GM19240 (cell line): ENCODE data around the gene TLK2.

Source experiments
- DNase-seq: peaks from one replicate; pipeline ENCODE4 v3.0.0; 2011; ENCODE audit warnings: low spot score; ENCODE audit not compliant: insufficient read length

The TLK2 gene

GRCh38 chr17:62627219-62627903 lies 148.7 kb downstream of the TLK2 start, which contains the start of gene MRC2:
Gene MRC2 (plus strand): TSS chr17:62627670. CDS start chr17:62627803, 133 bp downstream.
- no peak for DNase-seq

- no peak for DNase-seq
Measured at GRCh38 chr17:62627904-62628633, 149.4 kb downstream of the TLK2 start.

DNA sequence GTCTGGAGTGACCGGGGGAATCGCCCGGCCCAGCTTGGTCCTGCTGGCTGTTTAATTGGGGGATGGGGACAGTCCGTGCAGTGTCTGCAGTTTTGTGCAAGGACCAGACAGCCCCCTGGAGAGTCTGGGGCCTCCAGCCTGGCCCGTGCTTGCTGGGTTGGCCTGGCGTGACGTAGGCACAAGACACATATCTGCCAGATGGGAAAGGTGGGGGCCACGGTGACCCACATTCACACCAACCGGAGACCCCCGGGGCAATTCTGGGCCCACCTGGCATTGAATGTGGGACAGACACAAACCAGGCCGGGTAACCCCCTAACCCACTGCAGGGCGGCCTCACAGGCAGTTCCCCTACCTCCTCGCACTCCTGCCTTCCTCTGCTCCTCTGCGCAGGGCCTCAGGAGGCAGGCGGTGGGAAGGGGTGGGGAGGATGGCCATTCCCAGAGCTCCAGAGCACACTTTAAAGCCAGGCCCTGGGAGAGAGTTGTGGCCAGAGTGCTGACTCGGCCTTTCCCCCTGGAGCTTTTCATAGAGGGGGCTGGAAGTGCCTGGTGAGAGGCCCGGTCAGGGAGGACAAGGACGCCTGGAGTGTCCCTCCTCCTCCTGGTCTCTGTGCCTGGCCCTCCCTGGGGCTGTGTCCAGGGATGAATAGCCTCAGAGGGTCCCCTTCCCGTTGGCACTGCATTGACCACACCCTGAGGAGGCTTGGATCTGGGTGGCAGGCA lies 150.4 kb downstream of the TLK2 start:
- no peak for DNase-seq

GRCh38 chr17:62629556-62630364 lies 151.1 kb downstream of the TLK2 start:
- no peak for DNase-seq

DNA sequence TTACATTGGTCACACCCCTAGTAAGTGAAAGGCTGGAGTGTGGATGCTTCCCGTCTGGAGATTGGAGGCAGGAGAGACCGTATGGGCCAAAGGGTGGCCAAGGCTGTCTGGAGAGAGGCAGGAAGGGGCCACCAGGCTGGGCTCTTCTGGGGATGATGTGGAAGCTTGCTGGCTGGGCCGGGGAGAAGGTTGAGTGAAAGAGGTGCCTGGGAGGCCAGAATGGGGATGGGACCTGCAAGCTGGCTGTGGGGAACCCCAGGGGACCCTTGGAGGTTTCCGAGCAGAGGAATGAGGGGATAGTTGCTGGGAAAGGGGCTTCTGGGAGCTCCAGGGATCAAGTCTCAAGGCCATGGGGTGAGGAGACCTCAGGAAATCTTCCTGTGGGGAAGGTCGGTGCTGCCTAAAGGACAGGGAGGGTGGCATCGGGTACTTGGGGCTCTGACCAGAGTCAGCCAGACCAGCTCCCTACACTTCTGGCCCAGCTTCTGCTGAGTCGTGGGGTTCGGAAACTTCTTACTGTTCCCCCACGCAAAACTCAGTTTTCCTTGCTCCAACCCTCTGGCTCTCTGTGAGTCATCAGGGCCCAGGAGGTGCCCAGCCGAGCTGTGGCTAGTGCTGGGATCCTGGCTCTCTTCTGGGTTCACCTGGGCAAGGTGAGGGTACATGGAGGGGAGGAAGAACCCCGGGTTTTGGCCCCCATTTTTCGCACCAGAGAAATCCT lies 151.9 kb downstream of the TLK2 start:
- DNase-seq: no peak

DNA sequence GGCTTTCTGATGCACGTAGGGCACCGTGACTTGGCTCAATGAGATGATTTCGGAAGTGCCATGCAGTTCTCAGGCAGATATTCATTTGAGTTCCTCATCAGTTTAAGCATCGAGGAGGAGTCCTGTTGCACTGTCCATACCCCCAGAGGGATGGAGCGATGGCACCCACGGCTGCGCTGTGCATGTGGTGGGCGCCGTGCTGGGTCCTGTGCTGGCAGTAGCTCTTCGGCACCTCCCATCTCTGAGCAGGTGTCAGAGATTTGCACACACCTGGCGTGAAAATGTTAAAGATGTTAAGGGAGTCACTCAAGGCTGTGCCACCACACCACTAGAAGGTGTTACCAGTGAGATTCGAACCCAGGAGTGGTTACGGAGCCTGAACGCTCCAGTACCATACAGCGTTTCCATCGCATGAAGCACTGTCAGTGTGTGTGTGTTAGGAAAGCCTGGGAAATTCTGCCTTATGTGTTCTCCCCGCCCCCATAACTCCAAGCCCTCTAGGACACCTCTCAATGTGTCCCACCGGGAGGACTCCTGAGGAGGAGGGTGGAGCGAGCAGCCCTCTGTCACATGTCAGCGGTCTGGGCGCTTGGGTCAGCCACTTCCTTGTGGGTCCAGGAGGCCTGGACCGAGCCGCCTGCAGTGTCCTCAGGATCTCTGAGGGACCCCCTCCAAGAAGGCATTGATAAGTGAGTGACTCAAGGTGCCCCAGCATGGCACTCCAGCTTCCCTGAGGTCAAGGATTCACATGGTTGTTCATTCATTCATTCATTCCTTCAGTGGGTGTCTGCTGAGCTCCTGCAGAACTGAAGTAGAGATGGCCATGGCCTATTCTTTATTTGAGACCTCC lies 152.7 kb downstream of the TLK2 start:
- no peak for DNase-seq

GRCh38 chr17:62631936-62632924 lies 153.6 kb downstream of the TLK2 start:
- no peak for DNase-seq

GRCh38 chr17:62637809-62638208 lies 159.2 kb downstream of the TLK2 start:
- no peak for DNase-seq

DNA sequence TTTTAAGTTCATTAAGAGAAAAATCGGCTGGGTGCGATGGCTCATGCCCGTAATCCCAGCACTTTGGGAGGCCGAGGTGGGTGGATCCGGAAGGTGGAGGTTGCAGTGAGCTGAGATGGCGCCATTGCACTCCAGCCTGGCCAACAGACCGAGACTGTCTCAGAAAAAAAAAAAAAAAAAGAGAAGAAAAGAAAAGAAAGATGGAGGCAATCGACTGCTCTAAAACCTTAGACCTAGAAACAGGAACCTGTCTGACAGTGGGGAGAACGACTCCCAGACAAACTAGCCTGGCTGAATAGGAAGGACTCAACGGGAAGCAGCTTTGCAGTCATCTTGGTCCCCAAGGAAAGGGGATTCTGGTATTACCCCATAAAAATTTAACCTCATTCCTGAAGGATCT lies 162.5 kb downstream of the TLK2 start:
- no peak for DNase-seq

GRCh38 chr17:62641951-62642350 lies 163.3 kb downstream of the TLK2 start:
- DNase-seq: no peak

DNA sequence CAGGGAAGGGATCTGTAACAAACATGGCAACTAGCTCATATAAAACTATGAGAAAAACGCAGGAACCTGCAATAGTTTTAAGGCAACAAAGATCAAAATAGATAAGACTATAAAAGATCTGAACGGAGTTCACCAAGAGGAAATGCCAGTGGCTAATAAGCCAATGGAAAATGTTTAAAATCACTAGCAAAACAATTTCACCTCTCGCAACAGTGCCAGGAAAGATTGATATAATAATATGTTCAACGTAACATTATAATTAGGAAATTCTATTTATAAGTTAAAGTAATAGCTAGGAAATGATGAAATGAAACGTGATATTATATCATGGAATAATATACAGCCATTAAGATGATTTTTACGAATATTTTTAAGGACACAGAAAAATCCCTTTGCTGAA lies 164.9 kb downstream of the TLK2 start:
- no peak for DNase-seq

GRCh38 chr17:62644487-62645173 lies 166.0 kb downstream of the TLK2 start:
- no peak for DNase-seq

DNA sequence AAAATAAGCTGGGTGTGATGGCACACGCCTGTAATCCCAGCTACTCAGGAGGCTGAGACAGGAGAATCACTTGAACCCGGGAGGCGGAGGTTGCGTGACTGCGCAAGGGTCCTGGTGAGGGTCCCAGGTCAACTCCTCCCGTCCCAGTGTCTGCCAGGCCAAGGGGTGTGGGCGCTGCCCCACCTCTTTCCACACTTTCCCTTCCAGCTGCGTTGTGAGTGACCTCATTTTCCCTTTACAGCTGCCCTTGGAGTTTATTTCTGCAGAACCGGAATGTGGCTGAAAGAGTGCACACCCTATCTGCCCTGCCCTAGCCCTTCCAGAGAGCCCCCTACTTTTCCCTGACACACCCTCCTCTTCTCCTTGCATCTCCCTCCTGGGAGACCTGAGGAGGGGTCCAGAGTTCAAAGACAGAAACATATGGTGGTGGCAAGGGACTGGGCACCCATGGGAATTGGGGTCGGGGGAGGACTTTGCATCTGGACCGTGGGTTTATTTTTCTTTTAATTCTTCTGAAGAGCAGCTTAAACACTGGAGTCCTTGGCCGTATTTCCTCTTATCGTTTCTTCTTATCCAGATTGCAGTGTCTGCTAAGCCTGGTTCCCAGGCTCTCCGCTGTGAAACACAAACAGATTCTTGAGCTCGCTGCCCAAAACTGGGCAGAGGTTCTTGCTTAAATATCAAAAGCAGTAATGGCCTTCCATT lies 169.8 kb downstream of the TLK2 start:
- DNase-seq: no peak

- DNase-seq: no peak
Measured at GRCh38 chr17:62648956-62649294, 170.3 kb downstream of the TLK2 start.

GRCh38 chr17:62649570-62649969 lies 170.9 kb downstream of the TLK2 start:
- DNase-seq: no peak

- DNase-seq: no peak
Measured at GRCh38 chr17:62650587-62650986, 172.0 kb downstream of the TLK2 start.

DNA sequence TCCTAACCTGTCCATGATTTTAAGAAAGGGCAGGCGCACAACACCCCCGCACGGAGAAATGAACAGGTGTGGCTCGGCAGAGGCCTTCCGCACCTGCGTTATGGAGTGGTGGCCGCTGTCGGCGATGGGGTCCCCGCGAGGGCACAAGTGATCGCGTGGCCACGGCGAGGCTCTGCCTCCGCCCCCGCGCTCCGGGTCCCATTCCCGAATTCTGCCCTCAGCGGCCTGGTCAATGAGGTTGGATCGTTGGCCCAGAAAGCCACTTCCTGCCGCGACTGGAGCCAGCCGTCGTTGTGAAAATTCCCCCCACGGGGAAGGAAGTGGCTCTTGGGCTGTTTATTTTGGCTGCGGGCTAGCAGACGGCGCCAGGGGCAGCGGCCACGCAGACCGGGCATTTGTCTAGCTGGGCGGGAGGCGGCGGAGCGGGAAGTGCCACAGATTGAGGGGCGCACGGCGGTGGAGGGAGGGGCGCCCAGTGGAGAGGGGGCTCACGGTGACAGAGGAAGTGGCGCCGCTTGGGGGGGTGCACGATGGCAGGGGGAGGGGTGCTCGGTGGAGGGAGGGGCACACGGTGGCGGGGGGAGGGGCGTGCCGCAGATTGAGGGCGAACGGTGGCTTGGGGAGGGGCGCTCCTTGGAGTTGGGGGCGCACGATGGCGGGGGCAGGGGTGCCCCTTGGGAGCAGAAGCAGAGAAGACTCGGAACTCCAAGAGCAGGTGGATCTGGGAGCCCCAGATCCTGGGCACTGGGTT lies 173.8 kb downstream of the TLK2 start:
- no peak for DNase-seq
